Endothelial cell of umbilical vein (primary cell): ENCODE measurements around the gene CDKN2AIP. TPM values are rescaled to one million over a fixed set of nuclear protein-coding genes. Genes with fewer than 3 reads are reported as not detected.

ENCODE experiments used
- BruUV-seq: library from RNA; stranded (reverse); fragments of 400-500 nt; replicated peaks from 2 replicates; lab custom pipeline; 2021; lab: Mats Ljungman, UMichigan
- CTCF ChIA-PET: fragments of 300-600, 350-600 bp; sonication (Branson Sonifier 250); formaldehyde crosslinking; loops from one replicate; lab custom pipeline; 2021; ENCODE audit warnings: antibody characterized with exemption, inconsistent platforms; lab: Charles Lee
- POLR2A ChIA-PET: fragments of 300-600, 350-600 bp; sonication (Branson Sonifier 250); formaldehyde crosslinking; loops from one replicate; lab custom pipeline; 2021; ENCODE audit warnings: antibody characterized with exemption, inconsistent platforms; lab: Charles Lee
- DNase-seq: peaks from one replicate; pipeline ENCODE4 v3.0.0-alpha.2; 2011; ENCODE audit warnings: low read depth, low spot score
- FAIRE-seq: peaks from 2 replicates; lab custom pipeline; 2011; peaks lifted over from hg19 to GRCh38; lab: Jason Lieb, UNC
- H2AFZ ChIP-seq: 2 replicates; pipeline ENCODE4 v1.6.0; 2012; ENCODE audit warnings: low read depth, low read length, control low read depth, inconsistent platforms
- H3K27ac ChIP-seq: 2 replicates; pipeline ENCODE4 v1.5.1; 2011; ENCODE audit warnings: low read depth, mild to moderate bottlenecking, control low read depth, low read length, moderate library complexity; ENCODE audit not compliant: insufficient read depth
- H3K27me3 ChIP-seq, 2 experiments: 2 replicates each; pipeline versions ENCODE4 v1.6.0 to v1.6.1; 2011; ENCODE audit warnings: low read length in 2 of 2, mixed read lengths in 1 of 2; ENCODE audit not compliant: control insufficient read depth in 2 of 2, insufficient read depth in 2 of 2
- H3K36me3 ChIP-seq, 2 experiments: 2 replicates in 1 of 2; 3 replicates in 1 of 2; pipeline ENCODE4 v1.5.1; 2011; ENCODE audit warnings: low read length in 2 of 2, mild to moderate bottlenecking in 1 of 2, moderate library complexity in 1 of 2; ENCODE audit not compliant: control insufficient read depth in 2 of 2, insufficient read depth in 2 of 2; ENCODE audit errors: extremely low read depth in 1 of 2
- H3K4me1 ChIP-seq: 3 replicates; pipeline ENCODE4 v1.5.1; 2011; ENCODE audit warnings: mild to moderate bottlenecking, low read length; ENCODE audit not compliant: control insufficient read depth, insufficient read depth; ENCODE audit errors: extremely low read depth
- H3K4me2 ChIP-seq: 2 replicates; pipeline ENCODE4 v1.6.1; 2011; ENCODE audit warnings: low read length, control low read depth, mixed read lengths; ENCODE audit not compliant: insufficient read depth
- H3K4me3 ChIP-seq, 3 experiments: fragments of 200-600 bp in 1 of 3; sonication (generic), shearing (Covaris generic) in 1 of 3; replicated peaks in 1 of 3; 2 replicates each; pipeline ENCODE4 v1.5.1; 2011 to 2016; ENCODE audit warnings: control low read depth in 3 of 3, low read length in 3 of 3, mild to moderate bottlenecking in 2 of 3, inconsistent platforms in 1 of 3, low read depth in 1 of 3, moderate library complexity in 1 of 3; ENCODE audit not compliant: insufficient read depth in 1 of 3
- H3K79me2 ChIP-seq: 2 replicates; pipeline ENCODE4 v1.6.0; 2012; ENCODE audit warnings: low read length, inconsistent platforms; ENCODE audit not compliant: control insufficient read depth, insufficient read depth
- H3K9ac ChIP-seq: replicated peaks from 2 replicates; pipeline ENCODE3; 2011; ENCODE audit warnings: low read length, control low read depth; ENCODE audit not compliant: insufficient read depth; ENCODE audit errors: extremely low read depth
- H3K9me1 ChIP-seq: replicated peaks from 3 replicates; pipeline ENCODE4 v1.6.0; 2011; ENCODE audit warnings: mild to moderate bottlenecking, low read length; ENCODE audit not compliant: control insufficient read depth, insufficient read depth; ENCODE audit errors: extremely low read depth
- H3K9me3 ChIP-seq: replicated peaks from 2 replicates; pipeline ENCODE4 v1.5.1; 2012; ENCODE audit warnings: low read length, inconsistent platforms; ENCODE audit not compliant: control insufficient read depth, insufficient read depth
- H4K20me1 ChIP-seq: replicated peaks from 2 replicates; pipeline ENCODE3; 2011; ENCODE audit warnings: mild to moderate bottlenecking, low read length; ENCODE audit not compliant: control insufficient read depth, insufficient read depth; ENCODE audit errors: extremely low read depth
- CTCF ChIP-seq, 2 donors: IDR thresholded peaks; 1 replicate in 1 of 2; 2 replicates in 1 of 2; pipeline ENCODE4 v1.5.1; 2011; ENCODE audit warnings: low read length in 2 of 2, mild to moderate bottlenecking in 2 of 2, moderate library complexity in 2 of 2, control low read depth in 1 of 2, inconsistent platforms in 1 of 2, low read depth in 1 of 2; ENCODE audit not compliant: insufficient read depth in 1 of 2; ENCODE audit errors: extremely low read depth in 1 of 2
- EZH2 ChIP-seq: IDR thresholded peaks from 2 replicates; pipeline ENCODE4 v1.6.1; 2012; ENCODE audit warnings: borderline replicate concordance, low read depth, mild to moderate bottlenecking, moderate library complexity, low read length, inconsistent platforms; ENCODE audit not compliant: severe bottlenecking
- FOS ChIP-seq: IDR thresholded peaks from 2 replicates; pipeline ENCODE4 v1.6.1; 2011; ENCODE audit warnings: mild to moderate bottlenecking, low read length, moderate library complexity, borderline replicate concordance; ENCODE audit not compliant: insufficient read depth
- GATA2 ChIP-seq: IDR thresholded peaks from 2 replicates; pipeline ENCODE4 v1.7.0; 2011; ENCODE audit warnings: low read depth, mild to moderate bottlenecking, moderate library complexity, mixed read lengths, low read length; ENCODE audit not compliant: insufficient read length, insufficient read depth
- JUN ChIP-seq: IDR thresholded peaks from 2 replicates; pipeline ENCODE4 v1.6.1; 2011; ENCODE audit warnings: borderline replicate concordance, low read depth; ENCODE audit not compliant: insufficient read length, insufficient read depth
- MAX ChIP-seq: IDR thresholded peaks from 2 replicates; pipeline ENCODE4 v1.6.1; 2011; ENCODE audit not compliant: insufficient read depth, insufficient read length
- MYC ChIP-seq: IDR thresholded peaks from one replicate; pipeline ENCODE4 v1.6.1; 2011; ENCODE audit warnings: mild to moderate bottlenecking, low read depth, low read length
- POLR2A ChIP-seq: IDR thresholded peaks from 2 replicates; pipeline ENCODE4 v1.6.1; 2012; ENCODE audit warnings: low read depth, mild to moderate bottlenecking, control low read depth, low read length
- POLR2AphosphoS5 ChIP-seq: IDR thresholded peaks from 2 replicates; pipeline ENCODE4 v1.6.1; 2012; ENCODE audit warnings: low read depth, mild to moderate bottlenecking, control low read depth, low read length, moderate library complexity; ENCODE audit not compliant: insufficient read depth
- dilution Hi-C: fragments of 300-500 bp; cut with MboI; formaldehyde crosslinking; loops from one replicate; pipeline ENCODE4 v1.15.0; 2019; ENCODE audit warnings: low sequenced_read_pairs; ENCODE audit not compliant: extremely low pct_ligation_motif_present
- intact Hi-C: fragments of 100-400 bp; cut with micrococcal nuclease; formaldehyde crosslinking; loops from one replicate; pipeline ENCODE4 v1.10.0; 2022
- polyA plus RNA-seq, 4 experiments: library from polyadenylated mRNA; depleted of rRNA in 3 of 4; stranded (reverse) in 3 of 4; unstranded in 1 of 4; fragments of >200 nt; gene quantifications; 2 replicates each; pipeline versions ENCODE4 v1.2.1 to v1.2.3, GENCODE V29; 2011 to 2012; ENCODE audit warnings: missing spikeins in 1 of 4
- total RNA-seq: library from RNA; stranded (reverse); gene quantifications from 2 replicates; pipeline ENCODE4 v1.2.3, GENCODE V29; 2021

The CDKN2AIP gene
- total and polyA plus RNA-seq, 2 donors (not counting 3 experiments of a cell fraction or from before 2014, with no cell fraction given) = 5.1 to 12.8 TPM

DNA sequence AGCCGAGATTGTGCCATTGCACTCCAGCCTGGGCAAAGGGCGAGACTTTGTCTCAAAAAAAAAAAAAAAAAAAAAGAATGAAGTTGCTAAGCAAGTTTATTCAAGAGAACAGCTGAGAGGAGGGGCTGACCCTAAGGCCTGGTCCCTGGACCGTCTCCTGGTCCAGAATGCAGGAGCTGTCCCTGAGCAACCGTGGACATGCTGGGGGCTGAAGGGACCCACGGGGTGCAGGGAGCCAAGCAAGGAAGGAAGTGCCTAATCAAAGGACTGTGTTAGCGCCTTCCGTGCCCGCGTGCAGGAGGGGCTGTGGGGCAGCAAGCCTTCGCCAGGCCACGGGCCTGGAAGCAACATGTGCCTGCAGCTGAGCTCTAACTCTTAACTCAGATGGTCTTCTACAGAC lies 39.1 kb upstream of the CDKN2AIP start:
- Histone ChIP-seq H3K4me3 (no peak overlapping the region), H3K27ac (no peak overlapping the region), H3K9me1 (no peaks in the 10 kb centered on the region), H2AFZ (no peak overlapping the region), H3K27me3 (no peaks in the 10 kb centered on the region), H4K20me1 (no peaks in the 10 kb centered on the region), H3K36me3 (no peaks in the 10 kb centered on the region), H3K9ac (no peak overlapping the region), H3K79me2 (no peaks in the 10 kb centered on the region), H3K4me2 (no peak overlapping the region), H3K4me1 (peaks cover 7% of the 10 kb centered on the region), H3K9me3 (no peaks in the 10 kb centered on the region)
- no peak for DNase-seq
- no peak for FAIRE-seq
- dilution Hi-C loops = no loop called here
- BruUV-seq = no TSS peak
- POLR2A ChIA-PET = no interaction called here
- intact Hi-C loops = no loop called here
- CTCF ChIA-PET = interaction anchor here (0.7 kb wide), 2 partner anchors 331 to 575 kb away, joined by 4 to 6 read pairs; no protein-coding TSS in a partner anchor
- no peak for TF ChIP-seq EZH2
- no peak for TF ChIP-seq GATA2
- no peak for TF ChIP-seq FOS
- no peak for TF ChIP-seq MYC
- TF ChIP-seq CTCF (IDR thresholded peaks at IDR 0.05; ENCODE audit: extremely low read depth in 1 of 2, insufficient read depth in 1 of 2, low read depth in 1 of 2, low read length in 2 of 2) = no peak
- no peak for TF ChIP-seq POLR2AphosphoS5
- TF ChIP-seq JUN = no peak
- TF ChIP-seq POLR2A = no peak
- TF ChIP-seq MAX = no peak
